Esophagus (tissue), 2 donors: ENCODE data around the gene SERPINB13. TPM values are rescaled to one million over a fixed set of nuclear protein-coding genes. Genes with fewer than 3 reads are reported as not detected.

ENCODE experiments used
- polyA plus RNA-seq, 2 donors: library from polyadenylated mRNA; stranded (reverse); fragments of 200-250 nt; gene quantifications; one replicate each; pipeline ENCODE4 v1.2.3, GENCODE V29; 2013
- donor health status: healthy with polysubstance abuse.
- donor health status: Bipolar disorder and iron deficiency.

The SERPINB13 gene
- polyA plus RNA-seq, 2 donors, result 228 to 233 TPM

Other genes starting within 250 kb of the SERPINB13 start
- 10 to 100 TPM in 1 of 2 donors, 1 to 10 TPM in 1; 9.8 to 17.9 TPM for gene KDSR, start 220.1 kb upstream of the SERPINB13 start, polyA plus RNA-seq
- gene VPS4B, start 164.9 kb upstream of the SERPINB13 start, polyA plus RNA-seq, result 10 to 100 TPM; 26.9 to 47.1 TPM
- 100 to 1,000 TPM in 1 of 2 donors, 10 to 100 TPM in 1; 48.0 to 174 TPM for gene SERPINB5, start 110.4 kb upstream of the SERPINB13 start, polyA plus RNA-seq
- gene SERPINB12, start 45.0 kb upstream of the SERPINB13 start, polyA plus RNA-seq, result 1 to 10 TPM in 1 of 2 donors, under 1 TPM in 1; 0.16 to 1.4 TPM
- gene SERPINB4, start 56.9 kb downstream of the SERPINB13 start, polyA plus RNA-seq, result 10 to 100 TPM; 19.3 to 68.4 TPM
- gene SERPINB3, start 74.5 kb downstream of the SERPINB13 start, polyA plus RNA-seq, result 100 to 1,000 TPM; 167 to 870 TPM
- gene SERPINB11, start 115.6 kb downstream of the SERPINB13 start, polyA plus RNA-seq, result 10 to 100 TPM in 1 of 2 donors, 1 to 10 TPM in 1; 6.4 to 11.7 TPM
- 1 to 10 TPM in 1 of 2 donors, under 1 TPM in 1; 0.94 to 1.1 TPM for gene SERPINB7, start 188.1 kb downstream of the SERPINB13 start, polyA plus RNA-seq